HG02571 (cell line): ENCODE measurements around the gene NPFFR2.
"Not testable (repeated sequence)": the region's sequence is repeated elsewhere in the genome, so short reads cannot be mapped to it uniquely, and the experiment has no call there.

Source experiments
- ATAC-seq: cut with Tn5 transposase; IDR thresholded peaks from one replicate; pipeline ENCODE4 v1.9.1; 2021; ENCODE audit warnings: mild to moderate bottlenecking, moderate library complexity; ENCODE audit not compliant: unreplicated experiment

NPFFR2 gene

DNA sequence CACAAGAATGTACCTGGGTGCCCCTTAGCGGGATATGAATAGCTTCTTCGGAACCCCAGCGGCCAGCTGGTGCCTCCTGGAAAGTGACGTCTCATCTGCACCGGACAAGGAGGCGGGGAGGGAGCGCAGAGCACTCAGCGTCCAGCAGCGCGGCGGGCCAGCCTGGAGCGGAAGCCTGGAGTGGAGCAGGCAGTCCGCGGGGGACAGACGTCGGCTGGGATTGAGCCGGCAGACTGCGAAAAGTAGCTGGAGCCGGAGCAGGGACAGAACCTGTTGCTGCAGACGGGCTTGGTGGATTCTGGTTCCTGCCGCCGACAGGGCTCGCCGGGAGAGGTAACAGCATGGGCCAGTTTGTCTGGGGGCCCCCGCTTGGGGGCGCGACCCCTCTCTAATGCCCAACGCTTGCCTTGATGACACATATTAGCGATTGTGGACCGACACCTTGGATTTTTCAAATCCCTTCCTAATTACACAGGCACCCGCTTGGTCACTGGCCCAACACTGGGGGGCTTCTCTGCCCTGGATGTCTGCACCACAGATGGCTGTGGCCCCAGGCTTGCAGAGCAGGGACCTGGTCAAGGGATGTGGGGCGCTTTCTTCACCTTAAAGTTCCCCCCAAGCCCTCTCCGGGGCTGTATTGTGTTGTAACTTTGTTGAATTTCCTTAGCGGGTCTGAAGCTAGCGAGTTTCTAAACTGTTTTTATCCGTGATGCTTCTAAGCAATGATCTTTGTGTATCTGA is at the start of gene NPFFR2:
Gene NPFFR2 (plus strand): TSS at position 133 of the 741 bp plus-strand sequence. CDS start 96,592 bp downstream, outside the sequence.
- ATAC-seq, result no peak

GRCh38 chr4:71992571-71993312 is 39.1 kb upstream of the NPFFR2 start:
- ATAC-seq, result no peak

DNA sequence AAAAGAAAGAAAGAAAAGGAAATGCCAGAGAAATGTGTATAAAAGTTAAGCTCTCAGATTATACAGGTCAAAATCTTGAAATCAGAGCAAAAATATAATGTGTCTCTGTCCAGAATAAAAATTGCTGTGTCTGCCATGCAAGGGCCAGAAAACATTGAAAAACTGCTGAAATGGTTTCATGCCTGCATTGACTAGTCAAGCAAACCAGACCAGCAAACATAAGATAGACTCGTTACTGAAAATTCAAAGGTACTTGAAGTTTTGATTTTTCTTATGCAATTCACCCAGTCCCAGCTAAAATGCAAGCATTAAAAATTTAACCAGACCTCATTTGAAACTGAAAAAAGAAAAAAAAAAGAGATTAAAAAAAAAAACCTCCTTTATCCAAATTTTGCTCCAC is 37.2 kb upstream of the NPFFR2 start:
- no peak for ATAC-seq

GRCh38 chr4:71995297-71995696 is 36.5 kb upstream of the NPFFR2 start:
- ATAC-seq, result no peak

GRCh38 chr4:72006586-72006985 is 25.2 kb upstream of the NPFFR2 start:
- no peak for ATAC-seq

DNA sequence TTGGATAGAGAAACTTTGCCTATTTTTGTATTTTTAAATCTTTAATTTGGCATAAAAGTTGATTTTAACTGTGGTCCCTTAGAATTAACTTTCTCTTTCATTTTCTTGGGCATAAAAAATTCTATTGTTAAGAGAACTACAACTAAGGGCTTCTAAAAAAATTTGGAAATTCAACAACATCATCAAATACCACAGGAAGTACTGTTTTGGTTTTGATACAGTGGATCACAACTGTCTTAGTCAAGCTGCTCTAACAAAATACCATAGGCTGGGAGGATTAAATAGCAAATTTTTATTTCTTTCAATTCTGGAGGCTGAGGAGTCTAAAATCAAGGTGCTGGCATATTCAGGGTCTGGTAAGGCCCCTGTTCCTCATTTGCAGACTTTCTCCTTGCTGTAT is 19.9 kb upstream of the NPFFR2 start:
- ATAC-seq, result no peak

GRCh38 chr4:72016011-72016410 is 15.8 kb upstream of the NPFFR2 start:
- no peak for ATAC-seq

DNA sequence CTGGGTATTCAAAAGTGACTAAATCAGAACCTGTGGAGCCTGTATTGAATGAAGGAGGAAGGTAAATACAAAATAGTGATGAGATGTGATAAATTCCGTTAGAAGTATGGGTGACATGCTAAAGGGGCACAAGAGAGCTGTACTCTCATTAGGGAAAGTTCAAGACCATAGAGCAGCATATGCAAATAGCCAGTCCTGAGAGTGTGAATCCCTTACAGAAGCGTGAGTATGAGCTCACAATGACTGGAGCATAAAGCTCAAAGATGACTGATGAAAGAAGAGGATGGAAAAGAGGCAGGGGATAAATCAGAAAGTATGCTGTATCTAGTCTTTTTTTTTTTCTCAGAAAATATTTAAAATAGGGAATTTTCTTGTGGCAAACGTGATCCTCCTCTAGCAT is 12.1 kb upstream of the NPFFR2 start:
- no peak for ATAC-seq

- no peak for ATAC-seq
These were observed 9.2 kb upstream of the NPFFR2 start for GRCh38 chr4:72022553-72022952.

- no peak for ATAC-seq
These were observed 23.8 kb downstream of the NPFFR2 start for GRCh38 chr4:72055566-72055965.

GRCh38 chr4:72063726-72064125 is 31.9 kb downstream of the NPFFR2 start:
- no peak for ATAC-seq

GRCh38 chr4:72067051-72067450 is 35.3 kb downstream of the NPFFR2 start:
- ATAC-seq, result no peak

GRCh38 chr4:72073816-72074215 is 42.0 kb downstream of the NPFFR2 start:
- ATAC-seq, result no peak

DNA sequence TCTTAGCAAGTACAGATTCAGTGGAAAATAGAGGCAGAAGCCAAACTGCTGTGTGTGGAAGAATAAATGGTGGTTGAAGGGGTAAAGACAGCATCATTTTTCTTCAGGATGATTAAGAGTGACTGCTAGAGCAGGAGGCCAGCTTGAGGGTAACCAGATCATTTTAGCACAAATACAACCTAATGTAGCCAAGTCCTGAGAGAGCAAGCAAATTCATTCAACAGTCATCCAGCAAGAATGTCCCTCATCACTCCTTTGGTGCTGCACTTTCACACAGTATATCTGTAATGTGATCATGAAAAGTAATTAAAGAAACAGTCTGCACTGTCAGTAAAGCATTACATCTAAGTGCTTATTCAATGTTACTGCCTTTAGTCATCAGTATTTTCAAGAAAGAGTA is 44.8 kb downstream of the NPFFR2 start:
- no peak for ATAC-seq

- ATAC-seq, result no peak
These were observed 45.5 kb downstream of the NPFFR2 start for GRCh38 chr4:72077346-72077745.

DNA sequence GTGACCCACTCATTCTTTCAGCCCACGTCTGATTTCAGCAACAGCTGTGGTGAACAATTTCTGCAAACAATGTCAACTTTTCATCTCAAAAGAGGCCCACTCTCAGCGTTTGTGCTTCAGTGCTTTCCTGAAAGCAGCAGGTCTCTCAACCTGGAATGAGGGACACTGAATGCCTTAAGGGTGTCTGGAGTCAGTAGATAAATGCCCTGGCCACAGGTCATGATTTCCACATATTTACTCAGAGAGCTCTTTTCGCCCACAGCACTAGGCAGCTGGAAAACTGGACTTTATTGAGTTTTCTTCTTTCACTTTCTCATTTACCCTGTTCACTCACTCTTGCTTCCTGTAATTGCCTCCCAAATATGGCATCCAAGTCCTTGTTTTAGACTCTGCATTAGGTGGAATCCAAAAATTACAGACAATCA is 52.8 kb downstream of the NPFFR2 start:
- peak; percentile 79 for ATAC-seq

- not testable (repeated sequence) for ATAC-seq
These were observed 58.8 kb downstream of the NPFFR2 start for GRCh38 chr4:72090606-72091005.

GRCh38 chr4:72094059-72094797 is 62.4 kb downstream of the NPFFR2 start:
- ATAC-seq, result no peak

GRCh38 chr4:72107456-72107855 is 75.7 kb downstream of the NPFFR2 start:
- ATAC-seq, result no peak

GRCh38 chr4:72109364-72109763 is 77.6 kb downstream of the NPFFR2 start:
- no peak for ATAC-seq

DNA sequence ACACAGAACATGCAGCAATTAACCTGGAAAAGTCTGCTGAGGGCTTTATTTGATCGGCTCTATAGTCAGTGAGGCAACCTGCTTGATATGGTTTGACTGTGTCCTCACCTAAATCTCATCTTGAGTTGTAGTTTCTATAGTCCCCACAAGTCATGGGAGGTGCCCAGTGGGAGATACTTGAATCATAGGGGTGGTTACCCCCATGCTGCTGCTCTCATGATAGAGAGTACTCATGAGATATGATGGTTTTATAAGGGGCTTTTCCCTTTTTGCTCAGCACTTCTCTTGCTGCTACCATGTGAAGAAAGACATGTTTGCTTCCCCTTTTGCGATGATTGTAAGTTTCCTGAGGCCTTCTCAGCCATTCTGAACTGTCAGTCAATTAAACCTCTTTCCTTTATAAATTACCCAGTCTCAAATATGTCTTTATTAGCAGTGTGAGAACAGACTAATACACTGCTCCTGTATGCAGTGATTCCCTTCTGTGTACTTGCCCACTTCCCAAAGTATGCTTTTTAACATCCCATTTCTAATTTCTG is 78.2 kb downstream of the NPFFR2 start:
- ATAC-seq, result no peak
